Activated naive CD8-positive, alpha-beta T cell treated with anti-CD3 and anti-CD28 coated beads, Interleukin-2, amount 10 ng/mL, durations not matched to agents 7 days and 5 days (primary cell): Measurements from ENCODE around the gene HOXC11. TPM values are rescaled to one million over a fixed set of nuclear protein-coding genes. Genes with fewer than 3 reads are reported as not detected.
A peak's percentile ranks its signal among the peaks of the same experiment; 100 is the strongest.

Experiments used
- ATAC-seq: fragments of 150-1000 bp; cut with Tn5 transposase; one replicate; pipeline ENCODE4 v1.10.0; 2021; ENCODE audit warnings: low read depth, moderate library complexity
- POLR2A ChIA-PET: fragments of 350-600 bp; sonication (Branson Sonifier 250); formaldehyde crosslinking; loops from one replicate; lab custom pipeline; 2021; ENCODE audit warnings: antibody characterized with exemption; lab: Charles Lee
- DNase-seq: peaks from one replicate; pipeline ENCODE4 v3.0.0; 2021
- H3K27ac Mint-ChIP-seq: one replicate; pipeline ENCODE4 v1.8.0; 2022; ENCODE audit warnings: mild to moderate bottlenecking, mixed read lengths
- H3K27me3 Mint-ChIP-seq: one replicate; pipeline ENCODE4 v1.8.0; 2022; ENCODE audit warnings: mild to moderate bottlenecking, moderate library complexity, mixed read lengths
- H3K36me3 Mint-ChIP-seq: one replicate; pipeline ENCODE4 v1.8.0; 2021; ENCODE audit warnings: mild to moderate bottlenecking, mixed read lengths
- H3K4me1 Mint-ChIP-seq: one replicate; pipeline ENCODE4 v1.8.0; 2021; ENCODE audit warnings: mixed read lengths
- H3K4me3 Mint-ChIP-seq: one replicate; pipeline ENCODE4 v1.8.0; 2022; ENCODE audit warnings: mild to moderate bottlenecking, moderate library complexity, mixed read lengths
- H3K9me3 Mint-ChIP-seq: one replicate; pipeline ENCODE4 v1.8.0; 2021; ENCODE audit warnings: mixed read lengths
- total RNA-seq, 2 experiments: library from RNA; stranded (reverse); gene quantifications; one replicate each; pipeline ENCODE4 v1.2.3, GENCODE V29; 2021

Gene HOXC11
- total RNA-seq, 2 experiments from 2014 or later, result not detected

DNA sequence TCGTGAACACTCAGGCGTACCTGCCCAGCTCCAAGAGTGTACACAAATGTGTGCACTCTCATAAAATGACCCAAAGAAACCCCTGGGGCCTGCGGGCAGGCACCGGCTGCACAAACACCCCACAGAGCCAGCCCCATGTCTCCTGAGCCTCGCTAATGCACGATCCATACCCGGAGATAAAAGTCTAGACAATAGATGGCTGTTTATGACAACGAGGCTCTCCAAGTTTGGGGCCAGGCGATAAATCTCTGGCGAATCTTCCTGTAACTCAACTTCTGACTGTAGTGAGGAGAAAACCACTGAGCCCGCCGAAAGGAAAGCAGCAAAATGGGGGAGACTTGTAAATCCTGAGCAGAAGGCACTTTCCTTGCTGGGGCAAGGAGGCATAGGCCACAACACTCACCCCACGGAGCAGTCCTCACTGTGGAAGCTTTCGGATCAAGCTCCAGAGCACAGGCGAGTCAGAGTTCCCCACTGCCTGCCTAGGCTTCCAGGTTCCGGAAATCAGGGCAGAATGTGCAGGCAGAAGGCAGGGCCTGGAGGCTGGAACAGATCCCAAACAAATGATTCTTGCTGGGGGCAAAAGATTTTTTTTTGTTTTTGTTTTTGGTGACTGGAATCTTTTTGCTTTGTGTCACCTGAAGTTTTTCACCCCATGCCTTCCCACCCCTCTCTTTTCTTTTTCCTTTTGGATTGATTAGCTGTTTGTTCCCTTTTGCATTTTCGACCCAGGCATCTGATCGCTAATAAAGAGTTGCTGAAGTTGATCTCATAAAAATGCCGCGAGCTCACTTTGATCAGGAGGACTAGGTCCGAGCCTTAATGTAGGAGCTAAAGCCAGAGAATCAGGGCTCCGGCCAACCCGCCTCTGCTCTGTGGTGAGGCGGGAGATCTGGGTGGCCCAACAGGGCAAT lies 4.5 kb upstream of the HOXC11 start:
- ATAC-seq (no peak), DNase-seq (no peak)
- no peak overlapping the region for H3K27ac Mint-ChIP-seq
- H3K9me3 Mint-ChIP-seq, result peaks cover 2% of the 10 kb centered on the region
- H3K36me3 Mint-ChIP-seq, result peaks cover 2% of the 10 kb centered on the region
- POLR2A ChIA-PET, result no interaction called here
- peaks cover 99% of the 10 kb centered on the region for H3K27me3 Mint-ChIP-seq
- H3K4me3 Mint-ChIP-seq, result no peak overlapping the region
- H3K4me1 Mint-ChIP-seq, result peaks cover 16% of the 10 kb centered on the region

- H3K36me3 Mint-ChIP-seq, result peaks cover 2% of the 10 kb centered on the region
- no peak overlapping the region for H3K27ac Mint-ChIP-seq
- POLR2A ChIA-PET, result no interaction called here
- H3K4me3 Mint-ChIP-seq, result no peak overlapping the region
- no peak for ATAC-seq
- no peak for DNase-seq
- H3K9me3 Mint-ChIP-seq, result peaks cover 2% of the 10 kb centered on the region
- H3K27me3 Mint-ChIP-seq, result peaks cover 93% of the 10 kb centered on the region
- peaks cover 13% of the 10 kb centered on the region for H3K4me1 Mint-ChIP-seq
Measured at GRCh38 chr12:53969588-53970259, 3.2 kb upstream of the HOXC11 start.

DNA sequence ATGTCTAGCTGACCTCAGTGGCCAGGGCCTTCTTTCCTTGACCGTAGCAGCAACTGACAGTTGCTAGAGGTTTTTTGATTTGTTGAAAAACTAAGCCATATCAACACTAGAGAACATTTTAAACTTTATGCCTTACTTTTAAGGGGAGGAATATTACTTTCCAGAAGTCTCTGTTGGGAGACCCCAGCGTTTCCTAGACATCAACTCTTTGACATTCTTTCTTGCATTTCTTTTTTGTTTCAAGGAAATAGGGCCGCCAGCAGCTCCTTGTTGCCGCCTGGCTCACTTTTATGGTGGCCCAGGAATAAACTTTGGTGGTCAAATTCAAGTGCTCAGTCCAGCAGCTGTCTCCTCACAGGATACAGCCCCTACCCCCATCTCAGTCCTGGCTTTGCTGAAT lies 2.5 kb upstream of the HOXC11 start:
- DNase-seq, result no peak
- peaks cover 90% of the 10 kb centered on the region for H3K27me3 Mint-ChIP-seq
- POLR2A ChIA-PET, result no interaction called here
- peaks cover 2% of the 10 kb centered on the region for H3K9me3 Mint-ChIP-seq
- ATAC-seq, result no peak
- H3K27ac Mint-ChIP-seq, result no peak overlapping the region
- peaks cover 2% of the 10 kb centered on the region for H3K36me3 Mint-ChIP-seq
- no peak overlapping the region for H3K4me3 Mint-ChIP-seq
- H3K4me1 Mint-ChIP-seq, result peaks cover 13% of the 10 kb centered on the region

DNA sequence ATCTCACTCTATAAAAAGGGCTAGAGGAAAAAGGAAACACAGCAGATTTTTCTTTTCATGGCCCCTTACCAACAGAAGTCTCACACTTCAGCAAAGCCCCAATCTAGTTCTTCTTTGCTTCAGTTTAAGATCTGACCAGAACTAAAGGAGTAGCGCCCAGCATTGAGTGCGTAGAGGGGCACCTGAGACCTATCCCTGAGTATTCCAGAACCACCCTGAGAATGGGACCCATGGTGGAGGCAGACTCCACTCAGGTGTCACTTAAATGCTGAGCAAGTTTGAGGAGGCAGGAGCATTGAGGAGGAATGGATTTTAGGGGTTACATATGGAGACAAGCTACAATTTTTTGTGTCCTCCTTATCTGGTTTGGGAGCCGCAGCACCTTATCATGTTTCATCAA lies 1.8 kb upstream of the HOXC11 start:
- ATAC-seq (no peak), DNase-seq (no peak)
- no peak overlapping the region for H3K27ac Mint-ChIP-seq
- POLR2A ChIA-PET, result no interaction called here
- H3K4me1 Mint-ChIP-seq, result peaks cover 15% of the 10 kb centered on the region
- no peaks in the 10 kb centered on the region for H3K36me3 Mint-ChIP-seq
- peaks cover 90% of the 10 kb centered on the region for H3K27me3 Mint-ChIP-seq
- H3K9me3 Mint-ChIP-seq, result peaks cover 2% of the 10 kb centered on the region
- no peak overlapping the region for H3K4me3 Mint-ChIP-seq

DNA sequence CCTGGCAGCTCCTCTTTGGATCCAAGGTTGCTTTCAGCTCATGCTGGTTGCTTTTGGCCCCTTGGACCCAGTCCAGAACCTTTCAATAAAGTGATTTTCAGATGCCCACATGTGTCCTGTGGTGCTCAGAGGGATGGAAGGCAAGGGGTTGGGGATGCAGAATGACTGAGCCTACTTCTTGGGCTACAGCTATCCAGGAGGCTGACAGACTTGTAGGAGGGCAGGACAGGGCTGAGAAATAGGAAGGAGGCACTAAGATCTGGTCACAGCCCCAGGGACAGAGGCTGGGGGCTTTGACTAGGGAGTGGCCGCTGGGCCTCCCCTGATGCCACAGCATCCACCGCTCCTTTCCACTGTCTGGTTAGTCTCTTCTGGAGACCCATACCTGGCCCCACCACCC lies 1.2 kb upstream of the HOXC11 start:
- H3K4me3 Mint-ChIP-seq, result no peak overlapping the region
- peaks cover 90% of the 10 kb centered on the region for H3K27me3 Mint-ChIP-seq
- H3K27ac Mint-ChIP-seq, result no peak overlapping the region
- peaks cover 10% of the 10 kb centered on the region for H3K4me1 Mint-ChIP-seq
- H3K9me3 Mint-ChIP-seq, result peaks cover 2% of the 10 kb centered on the region
- POLR2A ChIA-PET, result no interaction called here
- H3K36me3 Mint-ChIP-seq, result no peaks in the 10 kb centered on the region
- ATAC-seq (no peak), DNase-seq (no peak)

- Mint-ChIP-seq H3K4me3 (no peak overlapping the region), H3K9me3 (peaks cover 2% of the 10 kb centered on the region), H3K27ac (no peak overlapping the region), H3K36me3 (no peaks in the 10 kb centered on the region), H3K4me1 (peaks cover 9% of the 10 kb centered on the region), H3K27me3 (peaks cover 90% of the 10 kb centered on the region)
- POLR2A ChIA-PET, result no interaction called here
- DNase-seq (no peak), ATAC-seq (no peak)
Measured at GRCh38 chr12:53972152-53972702, 699 bp upstream of the HOXC11 start.

DNA sequence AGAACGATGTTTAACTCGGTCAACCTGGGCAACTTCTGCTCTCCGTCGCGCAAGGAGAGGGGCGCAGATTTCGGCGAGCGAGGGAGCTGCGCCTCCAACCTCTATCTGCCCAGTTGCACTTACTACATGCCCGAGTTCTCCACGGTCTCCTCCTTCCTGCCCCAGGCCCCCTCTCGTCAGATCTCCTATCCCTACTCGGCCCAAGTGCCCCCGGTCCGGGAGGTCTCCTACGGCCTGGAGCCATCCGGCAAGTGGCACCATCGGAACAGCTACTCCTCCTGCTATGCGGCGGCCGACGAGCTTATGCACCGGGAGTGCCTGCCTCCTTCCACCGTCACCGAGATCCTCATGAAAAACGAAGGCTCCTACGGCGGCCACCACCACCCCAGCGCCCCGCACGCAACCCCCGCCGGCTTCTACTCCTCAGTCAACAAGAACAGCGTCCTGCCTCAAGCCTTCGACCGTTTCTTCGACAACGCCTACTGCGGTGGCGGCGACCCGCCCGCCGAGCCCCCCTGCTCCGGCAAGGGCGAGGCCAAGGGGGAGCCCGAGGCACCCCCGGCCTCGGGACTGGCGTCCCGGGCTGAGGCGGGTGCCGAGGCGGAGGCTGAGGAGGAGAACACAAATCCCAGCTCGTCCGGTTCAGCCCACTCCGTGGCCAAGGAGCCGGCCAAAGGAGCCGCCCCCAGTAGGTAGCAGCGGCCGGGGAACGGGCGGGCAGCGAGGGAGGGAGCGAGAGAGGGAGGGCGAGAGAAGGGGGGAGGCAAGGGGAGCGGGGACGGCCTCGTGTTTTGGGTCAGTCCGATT lies 513 bp downstream of the HOXC11 start:
- peaks cover 2% of the 10 kb centered on the region for H3K9me3 Mint-ChIP-seq
- peaks cover 12% of the 10 kb centered on the region for H3K4me1 Mint-ChIP-seq
- POLR2A ChIA-PET, result no interaction called here
- H3K4me3 Mint-ChIP-seq, result peak overlapping the region; percentile 30
- H3K27me3 Mint-ChIP-seq, result peaks cover 90% of the 10 kb centered on the region
- no peaks in the 10 kb centered on the region for H3K36me3 Mint-ChIP-seq
- peak overlapping the region; percentile 71 for H3K27ac Mint-ChIP-seq
- ATAC-seq (no peak), DNase-seq (no peak)

GRCh38 chr12:53974084-53975063 lies 1.4 kb downstream of the HOXC11 start, which contains the start of gene HOTAIR:
Gene HOTAIR, minus strand, starts transcription at chr12:53974954.
- H3K4me3 Mint-ChIP-seq, result peak within 1 kb of the TSS; percentile 51
- peaks cover 2% of the 10 kb centered on the region for H3K9me3 Mint-ChIP-seq
- peak; percentile 59 for DNase-seq
- H3K4me1 Mint-ChIP-seq, result peaks cover 12% of the 10 kb centered on the region
- POLR2A ChIA-PET, result no interaction called here
- H3K36me3 Mint-ChIP-seq, result no peaks in the 10 kb centered on the region
- no peak for ATAC-seq
- H3K27me3 Mint-ChIP-seq, result peaks cover 90% of the 10 kb centered on the region
- peak within 1 kb of the TSS; percentile 60 for H3K27ac Mint-ChIP-seq

DNA sequence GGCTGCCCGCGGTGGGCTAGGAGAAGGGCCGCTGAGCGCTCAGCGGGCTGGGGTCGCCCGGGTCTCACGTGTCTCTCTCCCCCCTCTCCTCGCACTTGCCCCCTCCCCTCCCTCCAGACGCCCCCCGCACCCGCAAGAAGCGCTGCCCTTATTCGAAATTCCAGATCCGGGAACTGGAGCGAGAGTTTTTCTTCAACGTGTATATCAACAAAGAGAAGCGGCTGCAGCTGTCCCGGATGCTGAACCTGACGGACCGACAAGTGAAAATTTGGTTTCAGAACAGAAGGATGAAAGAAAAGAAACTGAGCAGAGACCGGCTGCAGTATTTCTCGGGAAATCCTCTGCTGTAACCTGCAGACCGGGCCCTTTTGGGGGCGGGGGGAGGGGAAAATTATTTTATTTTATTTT lies 2.1 kb downstream of the HOXC11 start:
- ATAC-seq, result no peak
- peak overlapping the region; percentile 51 for H3K27ac Mint-ChIP-seq
- H3K4me1 Mint-ChIP-seq, result peaks cover 12% of the 10 kb centered on the region
- peak overlapping the region; percentile 25 for H3K4me3 Mint-ChIP-seq
- H3K27me3 Mint-ChIP-seq, result peaks cover 90% of the 10 kb centered on the region
- POLR2A ChIA-PET, result no interaction called here
- peaks cover 2% of the 10 kb centered on the region for H3K9me3 Mint-ChIP-seq
- DNase-seq, result no peak
- H3K36me3 Mint-ChIP-seq, result no peaks in the 10 kb centered on the region

DNA sequence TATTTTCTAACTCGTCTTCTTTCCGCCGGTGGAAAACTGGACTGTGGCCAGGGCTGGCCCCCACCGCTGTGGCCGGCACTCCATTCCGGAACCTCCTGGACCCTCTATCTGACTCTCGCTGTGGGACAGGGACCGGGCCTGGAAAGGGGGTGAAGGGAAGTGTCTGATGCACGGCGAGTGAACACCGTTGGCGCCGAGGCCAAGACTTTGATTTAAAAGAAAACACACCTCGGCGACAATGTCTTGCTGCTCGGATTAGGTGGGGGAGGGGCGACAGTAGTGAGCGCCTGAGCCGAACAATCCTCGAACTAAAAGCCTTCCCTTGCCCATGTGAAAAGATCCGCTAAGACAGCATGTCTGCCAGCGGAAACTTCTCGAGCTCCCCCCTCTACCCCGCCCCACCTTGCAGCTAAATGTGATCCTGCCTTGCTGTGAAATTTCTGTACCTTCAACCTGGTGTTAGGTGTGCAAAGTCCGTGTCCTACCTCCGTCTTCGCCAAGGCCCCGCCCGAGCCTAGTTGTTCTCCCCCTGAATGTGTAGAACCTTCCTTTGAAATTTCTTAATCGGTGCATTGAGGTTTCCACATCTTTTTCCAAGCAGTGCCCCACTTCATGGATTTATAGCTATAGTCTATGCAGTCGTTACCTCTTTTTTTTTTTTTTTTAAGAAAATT lies 2.7 kb downstream of the HOXC11 start:
- ATAC-seq (no peak), DNase-seq (no peak)
- H3K27ac Mint-ChIP-seq, result peak overlapping the region; percentile 60
- H3K9me3 Mint-ChIP-seq, result peaks cover 2% of the 10 kb centered on the region
- peak overlapping the region; percentile 51 for H3K4me3 Mint-ChIP-seq
- peaks cover 90% of the 10 kb centered on the region for H3K27me3 Mint-ChIP-seq
- POLR2A ChIA-PET, result no interaction called here
- H3K4me1 Mint-ChIP-seq, result peaks cover 16% of the 10 kb centered on the region
- H3K36me3 Mint-ChIP-seq, result no peaks in the 10 kb centered on the region

DNA sequence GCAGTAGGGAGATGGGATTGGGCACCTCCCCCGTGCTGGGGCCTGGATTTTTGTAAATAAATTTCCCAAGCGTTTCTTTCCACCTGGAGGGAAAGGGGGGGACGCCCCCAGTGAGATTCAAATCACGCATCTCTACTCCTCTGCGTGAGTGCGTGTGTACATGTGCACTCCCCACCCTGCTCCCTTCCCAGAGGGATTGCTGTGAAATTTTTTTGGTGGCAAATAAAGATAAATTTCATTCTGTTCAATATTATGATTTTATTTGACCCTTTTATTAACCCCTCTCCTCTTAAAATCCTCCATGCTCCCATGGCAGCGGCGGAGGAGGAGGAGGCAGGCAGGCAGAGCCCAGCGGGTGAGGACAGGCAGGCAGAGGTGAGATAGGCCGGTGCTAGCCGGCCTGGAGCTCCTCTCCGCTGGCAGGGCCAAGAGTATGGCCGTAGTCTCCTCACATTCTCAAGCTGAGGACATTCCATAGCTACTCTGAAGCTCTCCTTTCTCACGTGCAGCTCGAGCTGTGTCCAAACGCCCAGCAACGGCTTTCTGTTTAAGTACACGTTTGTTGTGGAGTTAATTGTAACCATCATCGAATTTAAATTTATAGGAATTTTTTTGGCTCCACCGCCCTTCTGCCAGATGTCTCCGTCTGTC lies 3.4 kb downstream of the HOXC11 start:
- H3K4me1 Mint-ChIP-seq, result peaks cover 16% of the 10 kb centered on the region
- no peak for ATAC-seq

More for the DNA sequence above, 3.4 kb downstream of the HOXC11 start:
- H3K27ac Mint-ChIP-seq, result no peak overlapping the region
- H3K4me3 Mint-ChIP-seq, result no peak overlapping the region
- H3K27me3 Mint-ChIP-seq, result peaks cover 90% of the 10 kb centered on the region
- peaks cover 2% of the 10 kb centered on the region for H3K9me3 Mint-ChIP-seq
- DNase-seq, result no peak
- POLR2A ChIA-PET, result no interaction called here
- no peaks in the 10 kb centered on the region for H3K36me3 Mint-ChIP-seq
